Left ventricle myocardium superior (tissue), 1 donor: ENCODE measurements around the gene MED25. TPM values are rescaled to one million over a fixed set of nuclear protein-coding genes. Genes with fewer than 3 reads are reported as not detected.

Experiments used
- ATAC-seq: fragments of 200-7000 bp; cut with Tn5 transposase; one replicate; pipeline ENCODE4 v1.9.1; 2020; ENCODE audit warnings: mild to moderate bottlenecking, moderate library complexity
- DNase-seq: peaks from one replicate; pipeline ENCODE4 v3.0.0-alpha.2; 2020
- intact Hi-C: fragments of 100-400 bp; cut with micrococcal nuclease; formaldehyde crosslinking; loops from one replicate; pipeline ENCODE4 v1.11.0; 2022
- total RNA-seq: library from RNA; stranded (reverse); fragmentation: NEBNext Ultra II Directional; extraction: Animal tissue kit (Norgen Biotek cat#: 25700); gene quantifications from one replicate; pipeline ENCODE4 v1.2.1, GENCODE V29; 2021
- donor health status: DM: no; HTN: yes; CAD: no; lungs with severe emphysema.

The MED25 gene
- total RNA-seq, 1 donor from 2014 or later, result 68.5 TPM

- ATAC-seq (no peak), DNase-seq (no peak)
- intact Hi-C loops, result no loop called here
These were observed 19.3 kb downstream of the MED25 start for GRCh38 chr19:49837425-49837824.

GRCh38 chr19:49838885-49839588 lies 20.9 kb downstream of the MED25 start:
- peak; percentile 42 for ATAC-seq
- intact Hi-C loops, result no loop called here
- no peak for DNase-seq

GRCh38 chr19:49839713-49840112 lies 21.6 kb downstream of the MED25 start:
- no peak for ATAC-seq
- no peak for DNase-seq
- intact Hi-C loops, result no loop called here

DNA sequence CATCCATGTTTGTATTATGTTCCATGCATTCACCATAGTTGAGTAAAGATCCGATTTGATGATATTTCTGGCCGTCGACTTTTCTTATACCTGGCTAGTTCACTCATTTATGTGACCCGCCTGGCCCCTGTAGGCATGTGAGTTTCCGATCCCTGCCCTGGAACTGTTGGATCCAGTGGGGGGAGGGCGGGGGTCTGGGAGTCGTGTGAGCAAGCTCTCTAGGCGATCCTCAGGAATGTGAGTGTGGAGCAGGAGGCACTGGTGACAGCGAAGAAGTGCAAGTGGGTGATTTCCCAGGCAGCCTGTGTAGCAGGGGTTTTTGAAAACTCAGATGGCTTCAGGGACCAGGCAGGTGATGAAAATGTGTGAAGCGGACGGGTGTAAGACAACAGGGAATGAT lies 22.2 kb downstream of the MED25 start:
- intact Hi-C loops, result no loop called here

GRCh38 chr19:49840736-49841249 lies 22.7 kb downstream of the MED25 start:
- no peak for ATAC-seq
- no peak for DNase-seq

More for the DNA sequence above, 22.2 kb downstream of the MED25 start:
- DNase-seq (no peak), ATAC-seq (no peak)

GRCh38 chr19:49843265-49843664 lies 25.2 kb downstream of the MED25 start:
- intact Hi-C loops, result no loop called here
- DNase-seq, result no peak
- no peak for ATAC-seq

More at GRCh38 chr19:49840736-49841249, 22.7 kb downstream of the MED25 start:
- intact Hi-C loops, result no loop called here

DNA sequence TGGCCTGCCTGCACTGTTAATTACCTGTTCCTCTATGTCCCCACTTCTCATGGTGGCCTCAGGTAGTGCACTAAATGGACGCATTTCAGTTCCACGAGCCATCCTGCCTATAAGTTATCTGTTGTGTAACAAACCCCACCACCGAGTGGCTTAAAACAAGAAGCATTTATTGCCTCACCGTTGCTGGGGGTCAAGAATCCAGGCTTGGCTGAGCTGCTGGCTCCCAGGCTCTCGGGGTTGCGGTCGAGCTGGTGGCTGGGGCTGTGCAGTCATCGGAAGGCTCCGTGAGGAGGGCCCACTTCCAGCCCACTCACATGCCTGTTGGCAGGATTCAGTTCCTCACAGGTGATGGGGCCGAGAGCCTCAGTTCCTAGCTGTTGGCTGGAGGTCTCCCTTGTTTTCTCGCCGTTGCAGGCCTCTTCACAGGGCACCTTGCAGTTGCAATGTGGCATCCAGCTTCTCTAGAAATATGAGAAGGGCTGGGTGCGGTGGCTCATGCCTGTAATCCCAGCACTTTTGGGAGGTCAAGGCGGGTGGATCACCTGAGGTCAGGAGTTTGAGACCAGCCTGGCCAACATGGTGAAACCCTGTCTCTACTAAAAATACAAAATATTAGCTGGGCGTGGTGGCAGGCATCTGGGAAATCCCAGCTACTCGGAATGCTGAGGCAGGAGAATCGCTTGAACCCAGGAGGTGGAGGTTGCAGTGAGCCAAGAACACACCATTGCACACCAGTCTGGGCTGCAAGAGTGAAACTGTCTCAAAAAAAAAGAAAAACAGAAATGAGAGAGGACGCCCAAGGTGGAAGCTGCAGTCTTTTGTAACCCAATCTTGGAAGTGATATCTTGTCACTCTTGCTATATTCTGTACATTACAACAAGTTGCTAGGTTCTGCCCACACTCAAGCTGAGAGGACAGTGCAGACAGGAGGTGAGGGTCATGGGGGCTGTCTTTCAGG lies 26.3 kb downstream of the MED25 start:
- intact Hi-C loops, result no loop called here
- no peak for DNase-seq
- ATAC-seq, result no peak

DNA sequence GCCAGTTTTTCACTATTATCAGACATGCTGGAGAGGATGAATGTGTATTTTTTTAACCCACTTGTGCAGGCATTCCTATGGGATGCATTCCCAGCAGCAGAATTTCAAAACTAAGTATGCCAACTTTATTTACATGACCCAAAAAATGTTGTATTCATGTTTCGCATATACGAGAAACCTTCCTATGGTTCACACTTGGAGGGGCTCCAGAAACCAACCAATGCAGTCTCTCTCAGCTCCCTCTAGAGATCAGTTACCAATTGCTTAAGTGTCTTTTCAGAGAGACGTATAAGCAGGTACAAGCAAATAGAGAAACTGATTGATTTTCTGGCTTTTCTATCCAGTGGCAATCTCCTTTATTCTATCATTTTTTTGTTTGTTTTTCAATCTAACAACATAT lies 27.3 kb downstream of the MED25 start:
- DNase-seq (no peak), ATAC-seq (no peak)
- intact Hi-C loops, result no loop called here

DNA sequence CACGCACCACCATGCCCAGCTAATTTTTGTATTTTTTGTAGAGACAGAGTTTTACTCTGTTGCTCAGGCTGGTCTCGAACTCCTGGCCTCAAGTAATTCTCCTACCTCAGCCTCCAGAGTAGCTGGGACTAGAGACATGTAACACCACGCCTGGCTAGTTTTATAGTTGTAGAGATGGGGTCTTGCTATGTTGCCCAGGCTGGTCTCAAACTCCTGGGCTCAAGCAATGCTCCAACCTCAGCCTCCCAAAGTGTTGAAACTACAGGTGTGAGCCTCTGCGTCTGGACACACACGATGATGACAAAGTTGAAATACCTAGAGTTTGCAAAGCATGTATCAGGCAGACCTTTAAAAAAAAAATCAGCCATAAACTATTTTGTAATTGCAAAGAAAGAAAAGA lies 28.3 kb downstream of the MED25 start:
- ATAC-seq (no peak), DNase-seq (no peak)
- intact Hi-C loops, result no loop called here

DNA sequence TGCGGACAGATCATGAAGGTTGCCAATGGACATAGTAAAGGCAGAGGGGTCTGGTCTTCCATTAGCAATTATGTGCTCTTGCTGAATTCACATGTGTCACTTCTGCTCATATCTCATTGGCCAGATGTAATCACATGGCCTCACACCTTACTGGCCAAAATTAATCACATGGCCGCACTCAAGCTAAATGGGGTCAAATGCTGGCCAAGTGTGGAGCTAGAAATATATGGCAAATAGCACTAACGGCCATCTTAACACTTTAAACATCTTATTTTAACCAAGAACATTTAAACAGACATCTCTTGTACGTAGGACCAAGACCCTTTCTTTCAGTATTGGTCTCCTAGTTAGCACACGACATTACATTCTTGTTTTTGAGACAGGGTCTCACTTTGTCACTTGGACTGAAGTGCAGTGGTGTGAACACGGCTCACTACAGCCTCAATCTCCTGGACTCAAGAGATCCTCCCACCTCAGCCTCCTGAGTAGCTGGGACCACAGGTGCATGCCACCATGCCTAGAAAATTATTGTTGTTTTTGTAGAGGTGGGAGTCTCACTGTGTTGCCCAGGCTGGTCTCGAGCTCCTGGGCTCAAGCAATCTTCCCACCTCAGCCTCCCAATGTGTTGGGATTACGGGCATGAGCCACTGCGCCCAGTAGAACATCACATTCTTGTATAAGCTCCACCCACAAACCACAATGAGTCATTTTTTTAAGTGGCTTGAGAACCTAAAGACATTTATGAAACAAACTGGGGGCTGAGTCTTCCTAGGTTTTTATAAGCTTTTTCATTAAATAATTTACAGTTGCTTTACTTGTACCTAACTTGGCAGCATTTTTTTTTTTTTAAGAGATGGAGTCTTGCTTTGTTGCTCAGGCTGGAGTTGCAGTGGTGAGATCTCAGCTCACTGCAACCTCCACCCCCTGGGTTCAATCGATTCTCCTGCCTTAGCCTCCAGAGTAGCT lies 29.9 kb downstream of the MED25 start:
- intact Hi-C loops, result no loop called here
- DNase-seq, result no peak
- ATAC-seq, result no peak

GRCh38 chr19:49848938-49849337 lies 30.8 kb downstream of the MED25 start:
- ATAC-seq (no peak), DNase-seq (no peak)
- intact Hi-C loops, result no loop called here

DNA sequence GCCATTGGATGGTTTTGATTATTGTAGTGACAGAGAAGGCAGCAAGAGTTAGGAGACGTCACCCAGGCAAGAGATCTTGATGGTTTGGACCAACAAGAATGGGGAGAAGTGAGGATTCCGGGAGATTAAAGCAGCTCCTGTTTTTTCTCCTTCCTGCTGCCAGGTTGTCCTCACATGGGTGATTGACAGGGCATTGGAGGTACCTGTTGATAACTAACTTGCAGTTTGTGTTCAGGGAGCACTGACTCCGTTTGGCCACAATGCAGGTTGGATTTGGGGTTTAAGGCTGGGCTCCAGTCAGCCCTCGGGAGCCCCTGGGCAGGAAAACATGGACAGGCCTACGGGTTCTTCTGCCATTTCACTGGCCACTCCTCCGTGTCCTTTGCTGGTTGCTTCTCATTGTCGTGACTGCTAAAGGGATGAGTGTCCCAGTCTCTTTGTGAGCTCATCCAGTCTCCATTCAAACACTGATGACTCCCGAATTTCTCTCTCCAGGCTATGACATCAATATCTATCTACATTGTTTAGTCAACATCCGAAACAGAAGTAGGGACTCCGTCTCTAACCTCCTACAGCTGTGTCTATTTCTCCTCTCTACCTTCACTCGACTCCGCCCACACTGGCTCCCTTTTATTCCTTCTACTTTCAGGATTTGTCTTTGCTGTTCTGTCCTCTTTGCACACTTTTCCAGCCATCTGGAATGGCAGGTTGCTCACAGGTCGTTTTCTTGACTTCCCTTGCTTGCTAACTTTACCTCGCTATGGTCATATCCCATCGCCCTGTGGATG lies 31.5 kb downstream of the MED25 start:
- intact Hi-C loops, result no loop called here
- ATAC-seq (no peak), DNase-seq (no peak)

- DNase-seq (no peak), ATAC-seq (peak; percentile 1)
- intact Hi-C loops, result no loop called here
These were observed 32.1 kb downstream of the MED25 start for GRCh38 chr19:49850221-49850486.

DNA sequence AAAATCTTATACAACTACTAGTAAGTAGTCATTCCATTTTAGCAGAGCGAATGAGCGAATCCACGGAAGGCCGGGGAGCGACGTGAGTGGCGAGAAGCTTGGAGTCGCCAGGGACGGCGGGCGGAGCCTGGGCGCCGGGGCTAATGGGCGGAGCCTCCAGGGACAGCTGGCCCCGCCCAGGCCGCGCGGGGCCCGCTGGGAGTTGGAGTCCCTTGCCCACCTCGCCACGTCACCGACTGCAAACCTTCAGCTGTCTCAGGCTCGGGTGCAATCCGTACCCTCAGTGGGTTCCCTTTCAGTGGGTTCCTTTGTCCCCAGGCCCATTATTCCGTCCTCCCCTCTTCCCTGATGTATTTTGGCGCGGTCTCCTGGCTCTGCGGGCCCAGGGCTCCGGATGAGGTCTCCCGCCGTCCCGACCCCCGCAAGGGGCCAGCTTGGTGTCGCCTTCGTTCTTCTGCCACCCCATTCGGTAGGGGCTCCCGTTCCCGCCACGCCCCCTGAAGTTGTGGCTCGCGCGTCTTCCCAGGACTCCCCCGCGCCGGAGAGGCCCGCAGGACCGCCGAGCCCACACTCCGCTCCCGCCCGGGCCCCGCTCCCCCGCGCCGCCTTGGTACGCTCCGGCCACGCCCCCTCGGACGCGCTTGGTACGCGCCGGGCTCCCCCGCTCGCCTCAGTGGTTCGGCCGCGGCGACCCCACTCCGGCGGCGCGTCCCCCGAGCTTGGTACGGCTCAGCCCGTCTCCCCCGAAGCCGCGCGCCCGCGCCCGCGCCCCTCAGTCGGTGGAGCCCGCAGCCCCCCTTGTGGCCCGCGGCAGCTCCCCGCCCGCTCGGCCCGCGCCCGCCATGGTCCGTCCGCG lies 32.6 kb downstream of the MED25 start, which contains the start of gene PTOV1:
Gene PTOV1, plus strand, starts transcription at position 673 of the 856 bp plus-strand sequence.
- intact Hi-C loops, result no loop called here
- peak; percentile 96 for DNase-seq
- ATAC-seq, result peak; percentile 94

DNA sequence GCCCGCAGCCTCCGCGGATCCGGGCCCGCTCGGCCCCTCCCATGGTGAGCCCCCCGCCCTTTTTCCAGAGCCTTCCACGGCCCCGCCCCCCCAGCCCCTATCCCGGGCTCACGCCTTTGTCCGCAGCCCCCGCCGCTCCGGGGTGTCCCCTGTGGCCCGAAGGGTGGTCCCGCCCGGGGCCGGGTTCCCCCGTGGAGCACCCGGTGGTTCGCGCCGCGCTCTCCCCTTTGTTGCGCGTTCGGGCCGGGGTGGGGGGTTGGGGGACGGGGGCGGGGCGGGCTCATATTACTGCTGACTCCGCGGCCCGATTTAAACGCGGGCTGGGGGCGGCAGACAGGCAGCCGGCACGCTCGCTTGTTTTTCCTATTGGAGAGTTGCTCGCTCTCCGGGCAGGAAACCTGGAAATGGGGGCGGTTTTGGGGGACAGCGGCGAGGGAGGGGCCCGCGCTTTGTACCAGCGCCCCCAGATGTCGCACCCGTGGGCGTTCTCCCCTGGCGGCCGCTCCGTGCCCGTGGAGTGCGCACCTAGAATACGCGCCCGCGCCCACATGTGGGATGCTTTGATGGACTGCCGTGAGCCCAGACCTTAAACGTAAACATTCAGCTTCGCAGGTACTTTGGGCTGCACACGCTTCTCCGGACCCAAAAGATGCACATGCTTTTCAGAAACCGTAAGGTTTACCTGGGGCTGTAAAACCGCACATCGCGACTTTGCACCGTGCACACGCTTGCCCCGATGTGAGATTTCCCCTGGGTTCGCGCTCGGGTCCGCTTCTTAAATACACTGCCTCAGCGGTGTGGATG lies 33.6 kb downstream of the MED25 start:
- DNase-seq (peak; percentile 63), ATAC-seq (no peak)
- intact Hi-C loops, result no loop called here

DNA sequence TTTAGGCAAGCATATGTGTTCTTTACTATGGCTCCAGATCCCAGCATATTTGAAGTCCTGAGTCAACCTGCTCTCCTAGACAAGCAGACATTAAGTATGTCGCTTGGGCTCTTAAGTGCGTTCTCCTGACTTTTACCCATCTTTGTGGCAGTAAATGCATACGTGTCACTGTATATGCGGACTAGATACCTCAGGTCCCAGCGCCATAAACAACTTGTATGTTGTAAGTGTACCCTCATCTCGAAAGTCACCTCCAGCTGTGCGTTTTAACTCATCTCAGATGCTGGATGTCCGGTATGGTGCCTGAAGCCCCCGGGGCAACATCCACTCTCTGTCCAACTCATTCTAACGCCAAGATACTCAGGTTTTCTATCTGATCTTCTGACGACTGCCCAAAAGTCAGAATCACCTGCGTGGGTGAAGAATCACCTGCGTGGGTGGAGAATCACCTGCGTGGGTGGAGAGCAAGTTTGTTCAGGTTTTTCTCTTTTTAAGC lies 34.6 kb downstream of the MED25 start:
- DNase-seq, result no peak
- no peak for ATAC-seq
- intact Hi-C loops, result no loop called here
